GM19328 (cell line): ENCODE results near the gene NME4.
A peak's percentile ranks its signal among the peaks of the same experiment; 100 is the strongest.

ENCODE experiments used
- ATAC-seq: cut with Tn5 transposase; IDR thresholded peaks from one replicate; pipeline ENCODE4 v1.9.1; 2021; ENCODE audit warnings: mild to moderate bottlenecking, moderate library complexity; ENCODE audit not compliant: unreplicated experiment

Gene NME4

GRCh38 chr16:363110-363765, 33.8 kb upstream of the NME4 start:
- no peak for ATAC-seq

- ATAC-seq = no peak
Observed at GRCh38 chr16:363766-364490, 33.1 kb upstream of the NME4 start.

GRCh38 chr16:364595-365491, 32.2 kb upstream of the NME4 start:
- ATAC-seq = no peak

- no peak for ATAC-seq
Observed at GRCh38 chr16:366476-366875, 30.5 kb upstream of the NME4 start.

GRCh38 chr16:367333-367903, 29.6 kb upstream of the NME4 start:
- ATAC-seq = no peak

GRCh38 chr16:368388-369158, 28.4 kb upstream of the NME4 start:
- ATAC-seq = no peak

GRCh38 chr16:369275-369865, 27.6 kb upstream of the NME4 start:
- no peak for ATAC-seq

- ATAC-seq = no peak
Observed at GRCh38 chr16:369866-370436, 27.0 kb upstream of the NME4 start.

GRCh38 chr16:370443-370842, 26.6 kb upstream of the NME4 start, which contains the start of gene MRPL28:
MRPL28 (minus strand) TSS chr16:370538; CDS start chr16:370218, 320 bp downstream.
- peak; percentile 73 for ATAC-seq

GRCh38 chr16:370979-371514, 26.0 kb upstream of the NME4 start:
- no peak for ATAC-seq

- no peak for ATAC-seq
Observed at GRCh38 chr16:371515-372301, 25.3 kb upstream of the NME4 start.

- no peak for ATAC-seq
Observed at GRCh38 chr16:372302-372983, 24.6 kb upstream of the NME4 start.

- ATAC-seq = no peak
Observed at GRCh38 chr16:373020-373598, 23.9 kb upstream of the NME4 start.

- ATAC-seq = no peak
Observed at GRCh38 chr16:373848-374615, 23.0 kb upstream of the NME4 start.

- no peak for ATAC-seq
Observed at GRCh38 chr16:374616-374926, 22.4 kb upstream of the NME4 start.

GRCh38 chr16:375212-375611, 21.8 kb upstream of the NME4 start:
- no peak for ATAC-seq
